HT-29 (cell line): ENCODE results near the gene MAPK11. TPM values are rescaled to one million over a fixed set of nuclear protein-coding genes. Genes with fewer than 3 reads are reported as not detected.

Source experiments
- DNase-seq: peaks from one replicate; pipeline ENCODE4 v3.0.0-alpha.2; 2015; ENCODE audit warnings: low spot score
- total RNA-seq: library from RNA; depleted of rRNA; stranded (reverse); fragments of >200 nt; shearing (Covaris generic); gene quantifications from 2 replicates; pipeline ENCODE4 v1.2.3, GENCODE V29; 2014

Gene MAPK11
- total RNA-seq, 1 experiment from 2014 or later = 1.6 TPM

DNA sequence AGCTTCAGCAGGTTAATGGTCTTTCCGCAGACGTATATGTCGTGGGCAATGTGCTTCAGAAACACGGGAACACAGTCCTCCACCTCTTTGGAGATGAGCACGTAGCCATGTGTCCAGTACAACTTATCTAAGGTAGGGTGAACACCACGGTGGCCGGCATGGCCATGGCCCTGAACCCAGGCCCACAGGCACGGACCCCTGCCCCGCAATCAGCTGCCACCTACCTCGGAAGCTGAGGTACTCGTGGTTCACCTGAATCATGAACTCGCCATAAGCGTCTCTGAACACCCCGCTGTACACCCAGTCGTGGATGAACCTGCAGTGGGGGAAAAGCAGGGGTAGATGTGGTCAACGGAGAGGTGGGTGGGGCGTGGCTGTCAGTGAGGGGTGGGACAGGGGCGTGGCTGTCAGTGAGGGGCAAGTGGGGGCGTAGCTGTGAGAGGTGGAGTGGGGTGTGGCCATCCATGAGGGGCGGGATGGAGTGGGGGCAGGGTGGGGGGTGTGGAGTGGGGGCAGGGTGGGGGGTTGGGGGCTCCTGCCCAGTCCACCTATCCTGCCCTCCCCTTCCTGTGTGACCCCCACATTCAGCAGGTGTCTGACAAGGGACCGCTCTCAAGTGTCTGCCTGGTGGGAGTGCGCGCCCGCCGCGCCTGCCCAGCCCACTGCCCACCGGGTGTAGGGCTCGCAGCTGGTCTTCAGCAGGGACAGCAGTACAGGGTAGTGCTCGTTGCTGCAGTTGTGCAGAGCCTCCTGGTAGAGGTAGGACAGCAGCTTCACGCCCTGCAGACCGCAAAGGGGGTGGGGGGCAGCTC is 43.9 kb downstream of the MAPK11 start:
- no peak for DNase-seq

DNA sequence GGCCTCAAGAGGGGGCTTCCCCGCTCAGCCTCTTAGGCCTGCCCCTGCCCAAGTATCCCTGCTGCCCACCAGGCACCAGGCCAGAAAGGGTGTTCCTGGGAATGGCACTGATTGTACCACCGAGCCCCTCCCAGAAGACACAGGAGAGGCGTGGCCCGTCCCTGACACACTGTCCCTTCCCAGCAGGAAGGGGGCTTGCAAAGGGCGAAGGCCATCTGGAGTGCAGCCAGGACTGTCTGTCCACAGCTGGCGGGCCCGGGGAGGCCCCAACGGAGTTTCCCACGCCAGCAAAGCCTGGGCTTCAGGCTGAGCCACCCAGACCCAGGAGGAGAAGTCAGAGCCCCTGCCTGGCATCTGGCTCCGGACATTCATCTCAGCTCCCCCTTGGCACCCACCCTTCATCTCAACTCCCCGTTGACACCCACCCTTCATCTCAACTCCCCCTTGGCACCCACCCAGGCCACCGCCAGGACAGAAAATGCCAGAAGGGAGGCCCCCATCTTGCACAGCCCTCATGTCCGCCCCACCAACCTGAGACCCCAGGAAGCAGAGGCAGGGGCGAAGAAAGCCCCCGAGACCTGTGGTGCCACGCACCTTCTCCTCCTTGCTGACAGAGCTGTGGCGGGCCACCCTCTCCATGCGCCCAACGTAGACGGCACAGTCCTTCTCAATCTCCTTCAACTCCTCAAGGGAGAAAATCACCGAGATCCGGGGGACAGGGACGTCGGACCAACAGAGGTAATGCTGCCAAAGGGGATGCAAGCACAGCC is 44.8 kb downstream of the MAPK11 start:
- no peak for DNase-seq

DNA sequence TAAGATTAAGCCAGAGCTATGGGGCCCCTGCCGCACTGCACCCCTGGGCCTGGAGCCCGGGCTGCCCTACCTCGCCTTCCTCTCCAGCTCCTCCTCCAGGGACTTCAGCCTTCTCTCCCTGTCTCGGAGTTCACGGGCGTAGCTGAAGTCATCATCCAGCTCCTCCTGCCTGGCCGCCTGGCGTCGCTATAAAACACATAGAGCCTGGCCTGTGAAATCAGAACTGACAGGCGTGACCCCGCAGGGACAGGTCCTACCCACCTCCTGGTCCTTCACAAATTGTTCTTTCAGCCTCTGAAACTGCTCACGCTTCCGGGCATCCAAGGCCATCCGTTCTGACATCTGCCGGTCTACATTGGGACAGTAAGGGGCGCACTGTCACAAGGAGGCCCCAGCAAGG is 46.1 kb downstream of the MAPK11 start:
- no peak for DNase-seq

DNA sequence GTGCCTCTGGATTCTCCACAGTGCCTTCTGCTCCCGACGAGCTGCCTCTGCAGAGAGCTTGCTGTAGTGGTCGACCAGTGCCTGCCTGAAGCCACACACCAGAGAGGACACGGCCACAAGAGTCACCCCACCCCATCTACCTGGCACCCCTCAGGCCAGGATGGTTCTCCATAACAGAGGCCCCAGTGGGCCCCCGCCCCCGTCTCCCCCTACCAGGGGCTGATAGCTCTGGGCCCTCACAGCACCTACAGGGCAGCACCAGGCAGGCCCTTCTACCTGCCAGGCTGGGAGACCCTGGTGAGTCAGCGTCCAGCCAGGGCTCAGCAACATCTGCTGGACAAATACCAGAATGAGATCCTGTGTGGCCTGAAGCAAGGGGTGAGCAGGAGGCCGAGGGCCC is 47.7 kb downstream of the MAPK11 start:
- DNase-seq = no peak

DNA sequence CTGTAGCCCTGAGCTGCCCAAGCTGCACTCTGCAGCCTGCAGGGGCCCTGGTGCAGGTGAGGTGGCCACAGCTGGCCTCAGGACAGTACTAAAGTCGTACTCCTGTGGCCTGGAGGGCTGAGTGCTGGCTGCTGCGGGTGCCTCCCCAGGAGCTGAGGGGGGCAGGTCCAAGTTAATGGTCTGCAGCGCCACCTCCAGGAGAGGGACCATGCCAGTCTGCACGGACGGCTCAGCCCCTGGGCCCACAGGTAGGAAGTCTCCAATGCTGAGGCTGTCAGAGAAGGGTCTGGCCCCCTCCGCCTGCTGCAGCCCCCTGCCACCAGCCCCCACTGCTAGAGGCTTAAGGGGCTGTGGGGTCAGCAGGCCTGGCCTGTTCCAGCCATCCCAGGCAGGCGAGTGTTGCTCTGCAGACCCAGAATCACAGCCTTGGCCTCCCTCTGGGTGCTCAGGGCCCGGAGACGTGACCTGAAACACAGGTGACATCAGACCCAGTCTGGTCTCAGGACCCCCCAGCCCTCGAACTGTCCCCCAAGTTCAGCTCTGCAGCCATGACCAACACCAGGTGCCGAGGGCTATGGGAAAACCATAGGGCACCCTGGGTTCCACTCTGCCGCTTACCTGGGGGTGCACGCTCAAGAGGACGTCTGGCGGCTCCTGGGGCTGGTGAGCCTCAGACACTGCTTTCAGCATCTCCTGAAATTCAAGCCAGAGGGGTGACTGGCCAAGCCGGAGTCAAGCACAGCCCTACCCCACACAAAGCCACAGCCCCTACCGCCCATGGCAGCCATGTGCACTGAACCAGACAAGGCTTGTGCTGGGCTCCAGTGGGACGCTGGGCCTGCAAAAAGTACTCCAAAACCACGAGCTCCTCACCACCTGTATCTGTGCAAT is 48.5 kb downstream of the MAPK11 start:
- DNase-seq = no peak

DNA sequence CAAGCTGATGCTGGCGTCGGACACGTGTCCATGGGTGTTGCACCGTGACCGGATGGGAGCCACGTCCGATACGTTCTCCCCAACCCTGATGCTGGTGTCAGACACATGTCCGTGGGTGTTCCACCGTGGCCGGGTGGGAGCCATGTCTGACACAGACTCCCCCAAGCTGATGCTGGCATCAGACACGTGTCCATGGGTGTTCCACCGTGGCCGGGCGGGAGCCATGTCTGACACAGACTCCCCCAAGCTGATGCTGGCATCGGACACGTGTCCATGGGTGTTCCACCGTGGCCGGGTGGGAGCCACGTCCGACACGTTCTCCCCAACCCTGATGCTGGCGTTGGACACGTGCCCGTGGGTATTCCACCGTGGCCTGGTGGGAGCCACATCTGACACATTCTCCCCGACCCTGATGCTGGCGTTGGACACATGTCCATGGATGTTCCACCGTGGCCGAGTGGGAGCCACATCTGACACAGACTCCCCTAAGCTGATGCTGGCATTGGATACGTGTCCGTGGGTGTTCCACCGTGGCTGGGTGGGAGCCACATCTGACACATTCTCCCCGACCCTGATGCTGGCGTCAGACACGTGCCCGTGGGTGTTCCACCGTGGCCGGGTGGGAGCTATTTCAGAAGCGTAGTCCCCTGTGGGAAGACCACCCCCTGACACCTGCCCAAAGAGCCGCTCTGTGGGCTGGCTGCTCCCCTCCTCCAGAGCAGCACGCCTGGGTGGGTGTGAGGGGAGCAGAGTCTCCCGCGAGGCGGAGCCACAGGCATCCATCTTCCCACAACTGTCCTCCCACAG is 49.4 kb downstream of the MAPK11 start:
- DNase-seq = no peak

DNA sequence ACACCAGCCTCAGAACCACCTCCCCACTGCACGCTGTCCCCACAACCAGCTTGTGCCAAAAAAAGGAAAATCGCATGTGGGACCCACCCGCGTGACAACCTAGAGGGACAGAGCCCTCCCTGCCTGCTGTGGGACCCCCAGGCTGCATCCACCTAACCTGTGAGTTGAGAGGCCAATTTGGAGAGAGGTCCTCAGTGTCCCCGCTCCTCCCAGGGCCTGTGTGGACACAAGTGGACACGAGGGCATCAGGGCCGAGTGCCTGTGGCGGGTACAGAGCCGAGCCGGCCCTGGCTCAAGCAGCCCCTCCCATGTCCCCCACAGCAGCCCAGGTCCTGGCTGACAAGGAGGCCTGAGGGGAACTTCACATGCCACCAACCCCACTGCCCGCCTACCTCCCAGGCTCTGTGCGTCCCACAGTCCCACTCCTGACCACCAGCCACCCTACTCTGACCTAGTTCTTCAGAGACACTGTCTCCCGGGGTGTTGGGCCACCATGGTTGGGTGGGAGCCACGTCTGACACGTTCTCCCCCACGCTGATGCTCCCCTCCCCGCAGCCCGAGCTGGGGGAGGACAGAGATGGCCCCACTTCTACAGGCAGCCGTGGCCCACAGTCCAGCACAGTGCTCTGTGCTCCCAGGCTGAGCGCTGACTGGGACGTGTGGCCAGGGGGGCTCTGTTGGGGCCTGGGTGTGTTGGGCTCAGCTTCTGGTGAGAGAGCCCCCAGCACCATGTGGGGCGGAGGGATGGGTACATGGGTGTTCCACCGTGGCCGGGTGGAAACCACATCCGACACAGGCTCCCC is 50.2 kb downstream of the MAPK11 start:
- DNase-seq = no peak

DNA sequence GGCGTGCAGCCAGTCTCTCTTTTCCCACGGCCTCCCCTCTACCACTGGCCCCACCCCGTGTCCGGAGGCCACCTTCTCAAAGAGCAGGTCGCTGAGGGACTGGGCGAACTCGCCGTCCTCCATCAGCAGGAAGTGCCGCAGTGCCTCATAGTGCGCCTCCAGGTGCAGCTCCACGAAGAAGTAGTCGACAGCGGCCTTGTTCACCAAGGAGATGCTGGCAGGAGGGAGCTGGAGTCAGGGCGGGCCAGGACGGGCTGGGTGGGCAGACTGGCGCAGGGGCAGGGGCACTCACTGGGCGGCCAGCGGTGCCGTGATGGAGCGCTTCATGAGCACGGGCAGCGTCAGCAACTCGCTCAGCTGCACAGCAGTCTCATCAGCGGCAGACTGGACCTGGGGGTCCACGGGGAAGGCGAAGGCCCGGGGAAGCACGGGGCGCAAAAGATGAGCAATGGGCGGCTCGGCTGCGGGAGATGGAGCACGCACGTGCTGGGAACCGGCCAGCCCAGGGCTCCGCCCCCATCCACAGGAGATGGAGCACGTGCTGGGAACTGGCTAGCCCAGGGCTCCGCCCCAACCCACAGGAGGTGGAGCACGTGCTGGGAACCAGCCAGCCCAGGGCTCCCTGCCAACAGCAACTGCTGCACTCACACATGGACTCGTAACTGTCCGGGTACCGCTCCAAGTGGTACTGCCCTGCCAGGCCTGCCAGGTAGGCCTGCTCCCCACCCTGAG is 51.0 kb downstream of the MAPK11 start:
- DNase-seq = peak; percentile 43

DNA sequence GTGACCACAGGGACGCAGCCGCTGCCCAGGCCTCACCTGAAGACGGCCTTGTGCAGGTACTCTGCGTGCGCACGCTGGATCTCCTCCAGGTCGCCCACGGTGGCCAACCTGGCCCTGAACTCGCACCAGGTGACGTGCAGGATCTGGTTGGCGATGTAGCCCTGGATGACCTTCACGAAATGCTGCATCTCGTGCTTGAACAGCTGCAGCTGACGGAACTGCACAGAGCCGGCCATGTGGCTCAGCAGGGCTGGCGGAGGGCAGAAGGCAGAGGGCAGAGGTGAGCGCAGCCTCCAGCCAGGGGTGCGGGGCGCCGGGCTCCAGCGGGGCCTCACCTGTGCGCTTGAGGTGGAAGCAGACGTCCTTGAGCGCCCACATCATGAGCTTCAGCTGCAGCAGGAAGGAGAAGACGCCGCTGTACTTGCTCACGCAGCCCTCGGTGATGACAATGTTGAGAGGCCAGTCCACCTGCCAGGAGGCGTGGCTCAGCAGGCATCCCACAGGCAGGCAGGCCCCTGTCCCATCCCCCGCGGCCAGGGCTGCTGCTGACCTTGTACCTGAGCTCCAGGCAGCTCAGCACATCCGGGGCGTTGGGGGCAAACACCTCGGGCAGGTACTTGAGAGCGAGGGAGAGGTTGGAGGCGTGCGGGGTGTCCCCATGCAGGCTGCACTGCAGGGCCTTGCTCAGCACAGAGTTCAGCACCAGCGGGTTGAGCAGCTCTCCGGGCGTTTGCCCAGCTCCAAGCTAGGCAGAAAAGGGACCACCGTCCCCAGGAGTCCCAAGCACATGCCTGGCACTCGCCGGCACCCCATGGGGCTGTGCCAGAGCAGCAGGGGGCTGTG is 51.8 kb downstream of the MAPK11 start:
- DNase-seq = no peak

DNA sequence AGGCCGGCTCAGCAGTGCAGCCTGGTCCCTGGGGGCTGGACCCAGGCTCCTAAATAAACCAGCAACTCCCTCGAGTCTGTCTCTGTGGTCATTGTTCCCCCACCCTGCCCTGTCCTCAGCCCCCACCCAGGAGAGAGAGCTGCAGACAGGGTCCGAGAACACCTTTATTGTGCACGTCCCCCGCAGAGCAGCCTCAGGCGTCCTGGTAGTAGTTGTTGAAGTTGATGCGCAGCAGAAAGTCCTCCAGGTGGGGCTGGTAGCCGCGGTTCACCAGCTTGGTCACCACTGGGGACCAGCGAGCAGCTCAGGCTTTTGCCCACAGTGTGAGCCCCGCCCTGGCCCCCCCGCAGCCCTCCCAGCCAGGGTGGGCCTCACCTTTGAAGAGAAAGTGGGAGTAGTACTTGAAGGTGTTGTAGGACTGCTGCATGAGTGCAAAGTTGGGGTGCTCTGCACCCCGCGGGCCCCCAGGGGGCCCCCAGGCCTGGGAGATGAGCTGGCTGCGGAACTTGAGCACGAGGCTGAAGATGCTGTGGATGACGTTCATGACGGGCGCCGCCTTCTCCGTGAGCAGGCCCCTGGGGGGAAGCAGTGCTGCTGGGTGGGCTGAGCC is 52.5 kb downstream of the MAPK11 start:
- no peak for DNase-seq

DNA sequence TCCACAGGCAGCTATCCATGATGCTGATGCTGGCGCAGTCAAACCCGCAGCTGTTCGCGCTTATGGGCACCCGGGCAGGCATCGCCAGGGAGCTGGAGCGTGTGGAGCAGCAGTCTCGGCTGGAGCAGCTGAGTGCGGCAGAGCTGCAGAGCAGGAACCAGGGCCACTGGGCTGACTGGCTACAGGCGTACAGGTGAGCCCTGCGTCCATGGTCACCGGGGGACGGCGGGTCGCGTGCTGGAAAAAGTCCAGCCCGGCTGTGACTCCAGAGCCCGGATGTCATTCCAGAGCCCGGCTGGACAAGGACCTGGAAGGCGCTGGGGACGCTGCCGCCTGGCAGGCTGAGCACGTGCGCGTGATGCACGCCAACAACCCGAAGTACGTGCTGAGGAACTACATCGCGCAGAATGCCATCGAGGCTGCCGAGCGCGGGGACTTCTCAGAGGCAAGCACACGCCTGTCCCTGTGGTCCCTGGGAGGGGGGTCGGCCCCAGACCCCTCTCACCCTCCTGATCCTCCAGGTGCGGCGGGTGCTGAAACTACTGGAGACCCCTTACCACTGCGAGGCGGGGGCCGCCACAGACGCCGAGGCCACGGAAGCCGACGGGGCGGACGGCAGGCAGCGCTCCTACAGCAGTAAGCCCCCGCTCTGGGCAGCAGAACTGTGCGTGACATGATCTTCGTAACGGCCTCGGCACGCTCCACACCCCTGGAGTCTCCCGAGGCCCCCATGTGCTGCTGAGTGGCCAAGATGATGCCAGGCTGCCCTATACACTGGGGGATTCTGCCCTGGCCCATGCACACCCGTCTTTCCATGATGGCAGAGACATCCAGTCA is 53.3 kb downstream of the MAPK11 start:
- no peak for DNase-seq

DNA sequence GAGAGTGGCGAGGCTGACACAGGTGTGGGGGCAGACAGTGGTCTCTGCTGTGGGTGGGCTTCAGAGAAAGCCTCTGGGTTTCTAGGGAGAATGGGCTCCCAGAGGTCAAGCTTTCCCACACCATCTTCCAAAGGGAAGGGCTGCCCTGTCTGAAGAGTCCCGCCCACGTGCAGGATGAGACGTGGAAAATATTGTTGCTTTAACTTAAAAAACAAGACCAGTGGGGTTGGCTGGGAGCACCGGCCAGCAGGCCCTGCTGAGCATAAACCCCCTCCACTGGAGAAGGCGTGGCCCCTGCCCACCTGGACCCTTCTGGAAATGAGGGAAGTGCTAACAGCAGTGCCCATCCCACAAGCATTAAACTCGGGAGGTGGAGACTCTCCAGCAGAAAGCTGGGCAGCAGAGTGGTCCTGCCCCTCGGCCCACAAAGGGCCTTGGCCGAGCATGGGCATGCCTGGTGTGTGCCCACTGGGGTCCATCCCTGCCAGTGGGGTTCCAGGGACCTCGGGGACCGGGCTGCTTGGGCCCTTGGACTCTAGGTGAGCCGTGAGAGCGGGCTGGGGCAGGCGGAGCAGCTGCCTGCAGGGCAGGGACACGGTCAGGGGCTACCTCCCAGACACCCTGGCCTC is 54.0 kb downstream of the MAPK11 start:
- no peak for DNase-seq

DNA sequence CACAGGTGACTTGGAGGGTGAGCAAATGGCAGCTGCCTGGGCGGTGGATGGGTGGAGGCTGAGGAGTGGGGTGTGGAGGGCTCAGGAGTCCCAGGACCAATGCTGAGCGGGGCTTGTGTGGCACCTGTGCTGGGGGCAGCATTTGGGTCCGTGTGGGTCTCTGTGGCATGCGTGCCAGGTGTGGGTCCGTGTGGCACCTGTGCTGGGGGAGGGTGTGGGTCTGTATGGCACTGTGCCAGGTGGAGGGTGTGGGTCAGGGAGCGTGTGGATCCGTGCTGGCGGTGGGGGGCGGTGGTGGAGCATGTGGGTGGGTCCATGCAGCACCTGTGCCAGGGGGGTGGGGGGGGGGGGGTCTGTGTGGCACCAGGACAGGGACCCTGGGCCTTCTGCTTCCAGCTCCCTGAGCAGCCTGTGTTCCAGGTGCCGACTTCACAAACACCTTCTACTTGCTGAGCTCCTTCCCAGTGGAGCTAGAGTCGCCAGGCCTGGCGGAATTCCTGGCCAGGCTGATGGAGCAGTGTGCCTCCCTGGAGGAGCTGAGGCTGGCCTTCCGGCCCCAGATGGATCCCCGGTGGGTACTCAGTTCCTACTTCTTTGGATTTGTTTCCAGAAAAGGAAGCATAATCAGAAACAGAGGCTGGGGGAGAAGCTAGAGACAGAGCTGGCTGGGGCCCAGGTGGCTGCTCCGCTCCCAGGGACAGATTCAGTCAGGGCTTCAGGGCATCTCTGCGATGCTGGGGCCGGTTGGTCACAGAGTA is 54.7 kb downstream of the MAPK11 start:
- DNase-seq = no peak
